Sigmoid colon (tissue), 7 donors: Measurements from ENCODE around the gene LPIN1. TPM values are rescaled to one million over a fixed set of nuclear protein-coding genes. Genes with fewer than 3 reads are reported as not detected.
A peak's percentile ranks its signal among the peaks of the same experiment; 100 is the strongest.

Source experiments
- DNase-seq: peaks from one replicate; pipeline ENCODE4 v3.0.0-alpha.2; 2019
- H3K27ac ChIP-seq, 4 donors: fragments of 200-600 bp; sonication (generic); one replicate each; pipeline ENCODE4 v1.5.1; 2016 to 2019; ENCODE audit warnings: mild to moderate bottlenecking in 1 of 4
- H3K27me3 ChIP-seq, 3 donors: fragments of 200-600 bp; sonication (generic); one replicate each; pipeline ENCODE4 v1.5.1; 2019; ENCODE audit warnings: mild to moderate bottlenecking in 1 of 3
- H3K36me3 ChIP-seq, 4 donors: fragments of 200-600 bp; sonication (generic); one replicate each; pipeline ENCODE4 v1.5.1; 2016 to 2019
- H3K4me1 ChIP-seq, 4 donors: fragments of 200-600 bp; sonication (generic); one replicate each; pipeline ENCODE4 v1.5.1; 2017 to 2019
- H3K4me3 ChIP-seq, 4 donors: fragments of 200-600 bp; sonication (generic); one replicate each; pipeline ENCODE4 v1.5.1; 2017 to 2019; ENCODE audit warnings: mild to moderate bottlenecking in 2 of 4, moderate library complexity in 1 of 4
- H3K9me3 ChIP-seq, 4 donors: fragments of 200-600 bp in 3 of 4; sonication (generic) in 3 of 4; one replicate each; pipeline versions ENCODE4 v1.5.1 to v1.6.1; 2013 to 2019
- EP300 ChIP-seq, 4 donors: sonication (generic); formaldehyde crosslinking; IDR thresholded peaks; one replicate each; pipeline ENCODE4 v1.6.1; 2017; ENCODE audit warnings: antibody characterized with exemption in 4 of 4
- POLR2A ChIP-seq, 2 donors: fragments of 450-650 bp; IDR thresholded peaks; one replicate each; pipeline ENCODE4 v1.6.1; 2016; ENCODE audit warnings: antibody characterized with exemption in 2 of 2, mild to moderate bottlenecking in 2 of 2, moderate library complexity in 2 of 2
- POLR2AphosphoS5 ChIP-seq, 4 donors: sonication (generic); formaldehyde crosslinking; IDR thresholded peaks; one replicate each; pipeline ENCODE4 v1.6.1; 2017; ENCODE audit warnings: antibody characterized with exemption in 4 of 4
- WGBS, 2 donors: extraction: QIAGEN DNeasy Blood & Tissue Kit; methylation state at CpG; one replicate each; pipeline ENCODE4 v1.1.7; 2013; 5-methylcytosine and 5-hydroxymethylcytosine counted together
- intact Hi-C: fragments of 100-400 bp; cut with DNase I; formaldehyde crosslinking; loops from one replicate; pipeline ENCODE4 v1.15.1; 2023
- polyA plus RNA-seq, 3 donors: library from polyadenylated mRNA; stranded (reverse); fragments of 200-250 nt; gene quantifications; one replicate each; pipeline ENCODE4 v1.2.3, GENCODE V29; 2013
- total RNA-seq, 4 donors: library from RNA; depleted of rRNA; stranded (reverse); fragments of >200 nt; gene quantifications; one replicate each; pipeline ENCODE4 v1.1.0, GENCODE V29; 2016
- TF ChIP-seq, protein P1 (sequence below), 4 experiments: fragments of 450-650 bp in 3 of 4; fragments of 200-600 bp in 1 of 4; IDR thresholded peaks; one replicate each; pipeline ENCODE4 v1.5.1; 2016 to 2019; ENCODE audit warnings: antibody characterized with exemption in 4 of 4, mild to moderate bottlenecking in 3 of 4, moderate library complexity in 2 of 4
- donor health status: healthy with polysubstance abuse.
- donor health status: Bipolar disorder and iron deficiency.
- donor health status: healthy.

LPIN1 gene
- total and polyA plus RNA-seq, 7 donors = 4.2 to 37.4 (median 28.2) TPM

GRCh38 chr2:11852526-11853196 is 106.2 kb downstream of the LPIN1 start:
- intact Hi-C loops = no loop called here
- Histone ChIP-seq H3K36me3 (no peaks in the 10 kb centered on the region), H3K27ac (no peak overlapping the region), H3K9me3 (no peaks in the 10 kb centered on the region), H3K4me1 (no peaks in the 10 kb centered on the region), H3K4me3 (no peak overlapping the region), H3K27me3 (no peaks in the 10 kb centered on the region)
- 78 to 87% methylated on average over 8 of the region's 8 CpGs for WGBS, 2 donors
- DNase-seq = peak; percentile 20
- TF ChIP-seq POLR2A (IDR thresholded peaks at IDR 0.05) (no peak), POLR2AphosphoS5 (IDR thresholded peaks at IDR 0.05) (no peak), EP300 (IDR thresholded peaks at IDR 0.05) (no peak)
- TF ChIP-seq, protein P1, sequence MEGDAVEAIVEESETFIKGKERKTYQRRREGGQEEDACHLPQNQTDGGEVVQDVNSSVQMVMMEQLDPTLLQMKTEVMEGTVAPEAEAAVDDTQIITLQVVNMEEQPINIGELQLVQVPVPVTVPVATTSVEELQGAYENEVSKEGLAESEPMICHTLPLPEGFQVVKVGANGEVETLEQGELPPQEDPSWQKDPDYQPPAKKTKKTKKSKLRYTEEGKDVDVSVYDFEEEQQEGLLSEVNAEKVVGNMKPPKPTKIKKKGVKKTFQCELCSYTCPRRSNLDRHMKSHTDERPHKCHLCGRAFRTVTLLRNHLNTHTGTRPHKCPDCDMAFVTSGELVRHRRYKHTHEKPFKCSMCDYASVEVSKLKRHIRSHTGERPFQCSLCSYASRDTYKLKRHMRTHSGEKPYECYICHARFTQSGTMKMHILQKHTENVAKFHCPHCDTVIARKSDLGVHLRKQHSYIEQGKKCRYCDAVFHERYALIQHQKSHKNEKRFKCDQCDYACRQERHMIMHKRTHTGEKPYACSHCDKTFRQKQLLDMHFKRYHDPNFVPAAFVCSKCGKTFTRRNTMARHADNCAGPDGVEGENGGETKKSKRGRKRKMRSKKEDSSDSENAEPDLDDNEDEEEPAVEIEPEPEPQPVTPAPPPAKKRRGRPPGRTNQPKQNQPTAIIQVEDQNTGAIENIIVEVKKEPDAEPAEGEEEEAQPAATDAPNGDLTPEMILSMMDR (IDR thresholded peaks at IDR 0.05) = no peak

- no peaks in the 10 kb centered on the region for H3K36me3 ChIP-seq
- H3K4me1 ChIP-seq = no peaks in the 10 kb centered on the region
- H3K27ac ChIP-seq = no peak overlapping the region
- TF ChIP-seq, protein P1 (IDR thresholded peaks at IDR 0.05) = no peak
- TF ChIP-seq POLR2A (IDR thresholded peaks at IDR 0.05) = no peak
- no peak for TF ChIP-seq POLR2AphosphoS5 (IDR thresholded peaks at IDR 0.05)
- no peak for TF ChIP-seq EP300 (IDR thresholded peaks at IDR 0.05)
- WGBS, 2 donors = 83 to 90% methylated on average over 5 of the region's 5 CpGs
- no peaks in the 10 kb centered on the region for H3K9me3 ChIP-seq
- H3K27me3 ChIP-seq = no peaks in the 10 kb centered on the region
- DNase-seq = peak; percentile 29
- no peak overlapping the region for H3K4me3 ChIP-seq
- intact Hi-C loops = no loop called here
These were observed 106.8 kb downstream of the LPIN1 start for GRCh38 chr2:11853197-11853588.

- WGBS, 2 donors = 60 to 76% methylated on average over 10 of the region's 10 CpGs
- DNase-seq = peak; percentile 20
- Histone ChIP-seq H3K4me3 (no peak overlapping the region), H3K36me3 (no peaks in the 10 kb centered on the region), H3K4me1 (no peaks in the 10 kb centered on the region), H3K27ac (no peak overlapping the region), H3K9me3 (no peaks in the 10 kb centered on the region), H3K27me3 (no peaks in the 10 kb centered on the region)
- intact Hi-C loops = no loop called here
- TF ChIP-seq EP300 (IDR thresholded peaks at IDR 0.05) = no peak
- TF ChIP-seq, protein P1 (IDR thresholded peaks at IDR 0.05) = no peak
- no peak for TF ChIP-seq POLR2AphosphoS5 (IDR thresholded peaks at IDR 0.05)
- TF ChIP-seq POLR2A (IDR thresholded peaks at IDR 0.05) = no peak
These were observed 108.8 kb downstream of the LPIN1 start for GRCh38 chr2:11855064-11855760.

GRCh38 chr2:11856095-11856494 is 109.7 kb downstream of the LPIN1 start:
- Histone ChIP-seq H3K27me3 (no peaks in the 10 kb centered on the region), H3K9me3 (no peaks in the 10 kb centered on the region), H3K4me3 (no peak overlapping the region), H3K27ac (no peak overlapping the region), H3K36me3 (no peaks in the 10 kb centered on the region), H3K4me1 (no peaks in the 10 kb centered on the region)
- DNase-seq = no peak
- TF ChIP-seq, protein P1 (IDR thresholded peaks at IDR 0.05) = no peak
- TF ChIP-seq EP300 (IDR thresholded peaks at IDR 0.05) = no peak
- no peak for TF ChIP-seq POLR2A (IDR thresholded peaks at IDR 0.05)
- TF ChIP-seq POLR2AphosphoS5 (IDR thresholded peaks at IDR 0.05) = no peak
- intact Hi-C loops = no loop called here
- WGBS, 2 donors = 42 to 61% methylated on average over 5 of the region's 5 CpGs
